Heart left ventricle (tissue), 13 donors: Measurements from ENCODE around the gene FGF23.

Source experiments
- POLR2A ChIP-seq, 2 donors: fragments of 450-650 bp; IDR thresholded peaks; one replicate each; pipeline ENCODE4 v1.6.1; 2017; ENCODE audit warnings: antibody characterized with exemption in 2 of 2, mild to moderate bottlenecking in 2 of 2, moderate library complexity in 2 of 2
- TF ChIP-seq, protein P1 (sequence below), 12 donors: fragments of 200-600 bp; sonication (generic) in 4 of 12; IDR thresholded peaks; one replicate each; pipeline versions ENCODE4 v1.5.0 to v1.8.0; 2018 to 2022; ENCODE audit warnings: antibody characterized with exemption in 12 of 12, mild to moderate bottlenecking in 5 of 12
- donor health status: ischemic (EF 13 %, LVEDD 7.1; RV severe dilation, severe dysfunction).
- donor health status: DM: no; HTN: yes; CAD: no.
- donor health status: DM: no; HTN: no; CAD: no.
- donor health status: ischemic (EF 25% LVEDD 6.9; RV normal size, moderate dysfunction).
- donor health status: ischemic (EF 25% LVEDD 5.7; RV mildly dilated, moderate dysfunction).
- donor health status: ischemic (EF 35%, LVEDD 5.7; RV mildly dilated, moderate dysfunction).
- donor health status: nonischemic (EF 11% LVEDD 7.7; RV severe dilation, severe dysfunction).
- donor health status: DM: yes; HTN: yes; CAD: no.
- donor health status: PGD.
- donor health status: ischemic (EF 29% LVEDD 5.4; RV normal size, mild dysfunction).
- donor health status: nonischemic (EF 23%, LVEDD 6.1; RV moderate dilation, normal function).

GRCh38 chr12:4353785-4354208 lies 25.7 kb downstream of the FGF23 start:
- TF ChIP-seq, protein P1, sequence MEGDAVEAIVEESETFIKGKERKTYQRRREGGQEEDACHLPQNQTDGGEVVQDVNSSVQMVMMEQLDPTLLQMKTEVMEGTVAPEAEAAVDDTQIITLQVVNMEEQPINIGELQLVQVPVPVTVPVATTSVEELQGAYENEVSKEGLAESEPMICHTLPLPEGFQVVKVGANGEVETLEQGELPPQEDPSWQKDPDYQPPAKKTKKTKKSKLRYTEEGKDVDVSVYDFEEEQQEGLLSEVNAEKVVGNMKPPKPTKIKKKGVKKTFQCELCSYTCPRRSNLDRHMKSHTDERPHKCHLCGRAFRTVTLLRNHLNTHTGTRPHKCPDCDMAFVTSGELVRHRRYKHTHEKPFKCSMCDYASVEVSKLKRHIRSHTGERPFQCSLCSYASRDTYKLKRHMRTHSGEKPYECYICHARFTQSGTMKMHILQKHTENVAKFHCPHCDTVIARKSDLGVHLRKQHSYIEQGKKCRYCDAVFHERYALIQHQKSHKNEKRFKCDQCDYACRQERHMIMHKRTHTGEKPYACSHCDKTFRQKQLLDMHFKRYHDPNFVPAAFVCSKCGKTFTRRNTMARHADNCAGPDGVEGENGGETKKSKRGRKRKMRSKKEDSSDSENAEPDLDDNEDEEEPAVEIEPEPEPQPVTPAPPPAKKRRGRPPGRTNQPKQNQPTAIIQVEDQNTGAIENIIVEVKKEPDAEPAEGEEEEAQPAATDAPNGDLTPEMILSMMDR (IDR thresholded peaks at IDR 0.05), result peak; percentile 26 to 64 (median 44)
- no peak for TF ChIP-seq POLR2A (IDR thresholded peaks at IDR 0.05)
